Glutamatergic neuron (in vitro differentiated cells): ENCODE measurements around the gene LRFN2. TPM values are rescaled to one million over a fixed set of nuclear protein-coding genes. Genes with fewer than 3 reads are reported as not detected.
A peak's percentile ranks its signal among the peaks of the same experiment; 100 is the strongest.

ENCODE experiments used
- DNase-seq: peaks from one replicate; pipeline ENCODE4 v3.0.0; 2022
- H3K27ac Mint-ChIP-seq: one replicate; pipeline ENCODE4 v1.8.0; 2020; ENCODE audit warnings: mild to moderate bottlenecking, mixed read lengths, inconsistent platforms; ENCODE audit not compliant: unreplicated experiment
- H3K27me3 Mint-ChIP-seq: one replicate; pipeline ENCODE4 v1.8.0; 2020; ENCODE audit warnings: mild to moderate bottlenecking, moderate library complexity, mixed read lengths, inconsistent platforms; ENCODE audit not compliant: unreplicated experiment
- H3K36me3 Mint-ChIP-seq: one replicate; pipeline ENCODE4 v1.8.0; 2020; ENCODE audit warnings: mild to moderate bottlenecking, mixed read lengths, inconsistent platforms; ENCODE audit not compliant: unreplicated experiment
- H3K4me1 Mint-ChIP-seq: one replicate; pipeline ENCODE4 v1.8.0; 2020; ENCODE audit warnings: mild to moderate bottlenecking, low read depth, mixed read lengths, inconsistent platforms; ENCODE audit not compliant: unreplicated experiment
- H3K4me3 Mint-ChIP-seq: one replicate; pipeline ENCODE4 v1.8.0; 2020; ENCODE audit warnings: mild to moderate bottlenecking, mixed read lengths, inconsistent platforms; ENCODE audit not compliant: unreplicated experiment
- H3K9me3 Mint-ChIP-seq: one replicate; pipeline ENCODE4 v1.8.0; 2020; ENCODE audit warnings: mild to moderate bottlenecking, moderate library complexity, mixed read lengths, inconsistent platforms; ENCODE audit not compliant: unreplicated experiment
- total RNA-seq: library from RNA; stranded (reverse); fragmentation: NEBNext Ultra II Directional; extraction: Animal tissue kit (Norgen Biotek cat#: 25700); gene quantifications from one replicate; pipeline ENCODE4 v1.2.1, GENCODE V29; 2021; ENCODE audit not compliant: unreplicated experiment
- TF ChIP-seq, protein P1 (sequence below): fragments of 200-600 bp; sonication (generic); IDR thresholded peaks from one replicate; pipeline ENCODE4 v1.5.0; 2021; ENCODE audit not compliant: partially characterized antibody, unreplicated experiment

LRFN2 gene
- total RNA-seq, 1 donor from 2014 or later, result 0.56 TPM

DNA sequence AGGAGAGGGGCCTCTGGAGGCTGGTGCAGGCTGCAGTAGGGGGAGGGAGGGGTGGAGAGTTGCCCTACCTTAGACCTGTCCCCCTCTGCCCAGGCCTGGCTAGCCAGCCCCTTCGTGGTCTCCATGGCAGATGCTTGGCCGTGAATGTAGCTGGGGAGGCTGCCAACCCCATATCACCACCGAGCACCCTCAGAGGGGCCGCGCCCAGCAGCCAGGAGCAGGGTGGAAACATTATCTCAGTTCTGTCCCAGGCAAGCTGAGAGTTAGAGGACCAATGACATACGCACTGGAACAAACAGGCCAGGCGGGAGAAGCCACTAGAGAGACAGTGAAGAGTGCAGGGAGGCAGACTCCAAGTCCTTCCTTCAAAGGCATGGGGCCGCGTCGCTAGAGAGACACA lies 66.5 kb downstream of the LRFN2 start:
- Mint-ChIP-seq H3K27ac (no peak overlapping the region), H3K4me1 (peaks cover 8% of the 10 kb centered on the region), H3K36me3 (no peaks in the 10 kb centered on the region), H3K4me3 (no peak overlapping the region), H3K27me3 (peaks cover 7% of the 10 kb centered on the region), H3K9me3 (no peaks in the 10 kb centered on the region)
- DNase-seq, result no peak
- TF ChIP-seq, protein P1, sequence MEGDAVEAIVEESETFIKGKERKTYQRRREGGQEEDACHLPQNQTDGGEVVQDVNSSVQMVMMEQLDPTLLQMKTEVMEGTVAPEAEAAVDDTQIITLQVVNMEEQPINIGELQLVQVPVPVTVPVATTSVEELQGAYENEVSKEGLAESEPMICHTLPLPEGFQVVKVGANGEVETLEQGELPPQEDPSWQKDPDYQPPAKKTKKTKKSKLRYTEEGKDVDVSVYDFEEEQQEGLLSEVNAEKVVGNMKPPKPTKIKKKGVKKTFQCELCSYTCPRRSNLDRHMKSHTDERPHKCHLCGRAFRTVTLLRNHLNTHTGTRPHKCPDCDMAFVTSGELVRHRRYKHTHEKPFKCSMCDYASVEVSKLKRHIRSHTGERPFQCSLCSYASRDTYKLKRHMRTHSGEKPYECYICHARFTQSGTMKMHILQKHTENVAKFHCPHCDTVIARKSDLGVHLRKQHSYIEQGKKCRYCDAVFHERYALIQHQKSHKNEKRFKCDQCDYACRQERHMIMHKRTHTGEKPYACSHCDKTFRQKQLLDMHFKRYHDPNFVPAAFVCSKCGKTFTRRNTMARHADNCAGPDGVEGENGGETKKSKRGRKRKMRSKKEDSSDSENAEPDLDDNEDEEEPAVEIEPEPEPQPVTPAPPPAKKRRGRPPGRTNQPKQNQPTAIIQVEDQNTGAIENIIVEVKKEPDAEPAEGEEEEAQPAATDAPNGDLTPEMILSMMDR, result no peak

DNA sequence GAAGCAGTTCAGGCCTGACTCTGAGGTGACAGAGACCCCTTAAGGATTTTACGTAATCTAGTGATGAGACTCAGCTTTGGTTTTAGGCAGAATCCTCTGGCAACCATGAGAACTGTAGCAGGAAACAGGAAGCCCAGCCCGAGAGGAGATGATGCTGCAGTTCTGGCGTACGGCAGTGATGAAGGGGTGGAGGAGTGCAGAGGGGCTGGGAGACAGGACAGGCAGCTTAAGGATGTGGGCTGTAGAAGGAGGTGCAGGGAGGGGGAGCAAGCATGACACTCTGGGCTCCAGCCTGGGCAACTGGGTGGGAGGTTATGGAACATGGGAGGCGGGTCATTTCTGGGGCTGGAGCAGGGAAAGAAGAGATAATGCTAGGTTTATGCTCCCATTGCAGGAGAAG lies 67.1 kb downstream of the LRFN2 start:
- Mint-ChIP-seq H3K9me3 (no peaks in the 10 kb centered on the region), H3K4me1 (peaks cover 8% of the 10 kb centered on the region), H3K36me3 (no peaks in the 10 kb centered on the region), H3K4me3 (no peak overlapping the region), H3K27ac (peak overlapping the region; percentile 74), H3K27me3 (peaks cover 7% of the 10 kb centered on the region)
- TF ChIP-seq, protein P1, result no peak
- no peak for DNase-seq

DNA sequence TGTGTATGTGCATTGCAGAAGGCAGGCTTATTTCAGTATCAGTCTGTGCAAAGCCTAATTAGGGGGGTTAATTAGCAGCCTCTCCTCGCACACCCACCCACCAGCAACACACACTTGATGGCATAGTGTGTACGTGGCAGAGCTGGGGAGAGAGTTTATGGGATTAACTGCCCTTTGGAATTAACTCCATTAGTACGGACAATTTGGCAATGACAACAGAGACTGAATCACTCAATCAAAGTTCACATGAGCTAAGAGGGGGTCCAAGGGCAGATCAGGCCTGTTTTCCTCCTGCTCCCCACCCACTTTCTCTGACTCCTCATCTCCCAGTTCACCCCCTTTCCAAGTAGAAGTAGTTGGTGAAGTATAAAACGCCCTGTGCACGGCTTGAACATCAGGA lies 69.5 kb downstream of the LRFN2 start:
- Mint-ChIP-seq H3K9me3 (no peaks in the 10 kb centered on the region), H3K27me3 (peaks cover 7% of the 10 kb centered on the region)

DNA sequence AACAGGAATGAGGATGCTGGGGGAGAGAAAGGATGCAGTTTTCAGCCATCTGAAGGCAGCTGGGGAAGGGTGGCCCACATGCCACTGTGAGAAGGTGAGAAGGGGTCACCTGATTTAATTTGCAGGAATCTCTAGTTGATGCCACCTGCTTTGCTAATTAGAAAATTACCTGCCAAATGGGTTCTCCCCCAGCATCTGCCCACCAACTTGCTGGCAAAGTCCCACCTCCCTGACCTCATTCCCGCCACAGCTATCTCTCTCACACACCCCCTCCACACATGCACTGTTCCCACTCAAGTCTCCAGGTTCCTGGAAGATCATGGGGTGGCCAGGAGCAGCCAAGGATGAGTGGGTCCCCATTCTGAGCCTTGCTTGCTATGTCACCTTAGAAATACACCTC lies 70.7 kb downstream of the LRFN2 start:
- Mint-ChIP-seq H3K27ac (no peak overlapping the region), H3K4me3 (no peak overlapping the region), H3K4me1 (peaks cover 10% of the 10 kb centered on the region), H3K9me3 (no peaks in the 10 kb centered on the region), H3K36me3 (no peaks in the 10 kb centered on the region), H3K27me3 (peaks cover 2% of the 10 kb centered on the region)
- TF ChIP-seq, protein P1, result no peak
- no peak for DNase-seq

More for the DNA sequence above, 69.5 kb downstream of the LRFN2 start:
- TF ChIP-seq, protein P1, result no peak
- Mint-ChIP-seq H3K36me3 (no peaks in the 10 kb centered on the region), H3K27ac (no peak overlapping the region), H3K4me3 (no peak overlapping the region), H3K4me1 (peaks cover 8% of the 10 kb centered on the region)
- no peak for DNase-seq

DNA sequence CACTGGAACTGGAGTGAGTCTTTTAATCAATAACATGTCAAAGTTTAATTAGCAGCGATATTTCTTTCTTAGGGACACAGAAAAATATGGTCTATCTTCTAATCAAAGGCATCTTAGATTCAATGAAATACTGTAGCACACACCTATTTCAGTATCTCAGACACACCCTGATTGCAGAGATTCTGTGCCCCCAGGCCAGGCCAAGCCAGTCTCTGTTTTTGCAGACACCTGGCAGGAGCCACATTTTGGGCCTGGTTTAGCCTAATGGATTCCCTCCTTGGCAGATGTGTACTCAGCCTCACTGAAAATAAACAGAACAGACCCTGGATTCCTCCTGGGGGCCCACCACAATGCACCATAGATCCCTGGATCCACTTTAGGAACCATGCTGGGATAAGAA lies 74.8 kb downstream of the LRFN2 start:
- Mint-ChIP-seq H3K36me3 (no peaks in the 10 kb centered on the region), H3K27me3 (no peaks in the 10 kb centered on the region), H3K4me1 (peaks cover 2% of the 10 kb centered on the region)

More for the DNA sequence above, 74.8 kb downstream of the LRFN2 start:
- H3K9me3 Mint-ChIP-seq, result no peaks in the 10 kb centered on the region
- TF ChIP-seq, protein P1, result no peak
- DNase-seq, result no peak
- H3K27ac Mint-ChIP-seq, result no peak overlapping the region
- no peak overlapping the region for H3K4me3 Mint-ChIP-seq
